Measurements from ENCODE around the gene PPP2R2B. TPM values are rescaled to one million over a fixed set of nuclear protein-coding genes. Genes with fewer than 3 reads are reported as not detected.
A peak's percentile ranks its signal among the peaks of the same experiment; 100 is the strongest.

PPP2R2B gene
- total RNA-seq, 1 experiment from 2014 or later: not detected

DNA sequence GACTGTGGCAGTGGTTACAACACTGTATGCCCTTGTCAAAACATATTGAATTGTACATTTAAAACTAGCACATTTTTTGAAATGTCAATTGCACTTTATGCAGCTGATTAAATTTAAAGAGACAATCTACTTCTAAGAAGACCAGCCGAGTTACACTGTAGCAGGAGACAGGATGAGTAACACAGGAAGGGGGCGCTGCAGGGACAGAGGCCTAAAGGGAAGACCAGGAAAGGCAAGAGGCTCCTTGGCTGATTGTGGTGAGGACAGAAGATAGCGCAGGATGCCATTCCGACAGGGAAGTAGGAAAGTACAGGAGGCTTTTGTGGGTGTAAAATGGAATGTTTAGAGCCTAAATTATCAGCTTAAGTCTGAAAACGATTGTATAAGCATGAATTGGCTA lies 28.2 kb upstream of the PPP2R2B start:
- BruUV-seq (replicated peaks): no TSS peak
- ATAC-seq: peak; percentile 80

DNA sequence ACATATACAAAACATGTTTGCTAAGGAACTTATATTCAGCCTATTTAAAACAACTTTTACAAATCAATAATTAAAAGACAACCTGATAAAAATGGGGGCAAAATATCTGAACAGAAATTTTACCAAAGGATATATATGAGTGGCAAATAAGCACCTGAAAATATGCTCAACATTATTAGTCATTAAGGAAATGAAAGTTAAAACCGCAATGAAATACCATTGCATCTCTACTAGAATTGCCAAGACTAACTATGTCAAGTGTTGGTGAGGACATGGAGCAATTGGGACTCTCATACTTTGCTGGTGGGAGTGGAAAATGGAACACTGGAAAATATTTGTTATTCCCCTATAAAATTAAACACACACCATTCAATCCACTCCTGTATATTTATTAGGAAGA lies 26.3 kb upstream of the PPP2R2B start:
- Histone ChIP-seq H3K79me2 (ENCODE audit: insufficient read depth, low read length) (no peaks in the 10 kb centered on the region), H3K9me2 (ENCODE audit: insufficient read depth) (no peaks in the 10 kb centered on the region), H3K4me2 (ENCODE audit: low read length) (no peak overlapping the region), H2AFZ (ENCODE audit: low read depth, low read length, poor library complexity, severe bottlenecking) (no peak overlapping the region), H3K27ac (ENCODE audit: low read depth, low read length) (no peak overlapping the region), H3K27me3 (ENCODE audit: insufficient read depth, low read length) (no peaks in the 10 kb centered on the region), H3K9me3 (ENCODE audit: control insufficient read depth in 1 of 2, insufficient read depth in 1 of 2, low read depth in 1 of 2, low read length in 2 of 2) (no peaks in the 10 kb centered on the region), H3K36me3 (ENCODE audit: control insufficient read depth in 1 of 2, insufficient read depth in 2 of 2, low read length in 2 of 2) (no peaks in the 10 kb centered on the region), H3K4me3 (replicated peaks in 1 of 2; ENCODE audit: low read depth in 1 of 2, low read length in 2 of 2) (no peak overlapping the region), H3K4me1 (ENCODE audit: control insufficient read depth in 1 of 2, insufficient read depth in 2 of 2, low read length in 2 of 2) (no peaks in the 10 kb centered on the region), H4K20me1 (ENCODE audit: insufficient read depth) (no peaks in the 10 kb centered on the region), H3K9ac (ENCODE audit: low read length) (no peak overlapping the region)
- intact Hi-C loops (cut with micrococcal nuclease): no loop called here
- ChIA-PET RAD21 (ENCODE audit: low non-redundant PET in 1 of 2, low total read pairs in 2 of 2, uncharacterized antibody in 2 of 2, unreplicated experiment in 2 of 2) (no interaction called here), CTCF (no interaction called here), POLR2A (no interaction called here)
- BruUV-seq (replicated peaks): no TSS peak
- ATAC-seq (no peak), DNase-seq (ENCODE audit: low read depth, low spot score) (no peak)
- TF ChIP-seq CBX3 (IDR thresholded peaks at IDR 0.05; ENCODE audit: low read depth) (no peak), CEBPB (IDR thresholded peaks at IDR 0.05; ENCODE audit: low read depth) (no peak), POLR2A (IDR thresholded peaks at IDR 0.05; ENCODE audit: borderline replicate concordance, extremely low read depth, insufficient read depth, insufficient read length) (no peak), RAD21 (IDR thresholded peaks at IDR 0.05; ENCODE audit: low read depth) (no peak), YY1 (IDR thresholded peaks at IDR 0.05; ENCODE audit: extremely low read depth, insufficient replicate concordance, low read depth, low read length) (no peak)
- TF ChIP-seq, protein P1, sequence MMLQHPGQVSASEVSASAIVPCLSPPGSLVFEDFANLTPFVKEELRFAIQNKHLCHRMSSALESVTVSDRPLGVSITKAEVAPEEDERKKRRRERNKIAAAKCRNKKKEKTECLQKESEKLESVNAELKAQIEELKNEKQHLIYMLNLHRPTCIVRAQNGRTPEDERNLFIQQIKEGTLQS (IDR thresholded peaks at IDR 0.05): no peak
- TF ChIP-seq, protein P2, sequence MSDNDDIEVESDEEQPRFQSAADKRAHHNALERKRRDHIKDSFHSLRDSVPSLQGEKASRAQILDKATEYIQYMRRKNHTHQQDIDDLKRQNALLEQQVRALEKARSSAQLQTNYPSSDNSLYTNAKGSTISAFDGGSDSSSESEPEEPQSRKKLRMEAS (IDR thresholded peaks at IDR 0.05): no peak
- TF ChIP-seq, protein P3, sequence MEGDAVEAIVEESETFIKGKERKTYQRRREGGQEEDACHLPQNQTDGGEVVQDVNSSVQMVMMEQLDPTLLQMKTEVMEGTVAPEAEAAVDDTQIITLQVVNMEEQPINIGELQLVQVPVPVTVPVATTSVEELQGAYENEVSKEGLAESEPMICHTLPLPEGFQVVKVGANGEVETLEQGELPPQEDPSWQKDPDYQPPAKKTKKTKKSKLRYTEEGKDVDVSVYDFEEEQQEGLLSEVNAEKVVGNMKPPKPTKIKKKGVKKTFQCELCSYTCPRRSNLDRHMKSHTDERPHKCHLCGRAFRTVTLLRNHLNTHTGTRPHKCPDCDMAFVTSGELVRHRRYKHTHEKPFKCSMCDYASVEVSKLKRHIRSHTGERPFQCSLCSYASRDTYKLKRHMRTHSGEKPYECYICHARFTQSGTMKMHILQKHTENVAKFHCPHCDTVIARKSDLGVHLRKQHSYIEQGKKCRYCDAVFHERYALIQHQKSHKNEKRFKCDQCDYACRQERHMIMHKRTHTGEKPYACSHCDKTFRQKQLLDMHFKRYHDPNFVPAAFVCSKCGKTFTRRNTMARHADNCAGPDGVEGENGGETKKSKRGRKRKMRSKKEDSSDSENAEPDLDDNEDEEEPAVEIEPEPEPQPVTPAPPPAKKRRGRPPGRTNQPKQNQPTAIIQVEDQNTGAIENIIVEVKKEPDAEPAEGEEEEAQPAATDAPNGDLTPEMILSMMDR (IDR thresholded peaks at IDR 0.05 in 2 of 3, conservative IDR thresholded peaks at IDR 0.05 in 1 of 3; ENCODE audit: borderline replicate concordance in 1 of 3, insufficient read depth in 1 of 3, low read depth in 2 of 3, low read length in 2 of 3): no peak

More for the DNA sequence above, 28.2 kb upstream of the PPP2R2B start:
- POLR2A ChIA-PET: no interaction called here
- 0 out of 2 replicates have a peak, but pooled peaks have one; percentile 15 for TF ChIP-seq CBX3 (IDR thresholded peaks at IDR 0.05; ENCODE audit: low read depth)
- TF ChIP-seq, protein P3 (IDR thresholded peaks at IDR 0.05 in 2 of 3, conservative IDR thresholded peaks at IDR 0.05 in 1 of 3; ENCODE audit: borderline replicate concordance in 1 of 3, insufficient read depth in 1 of 3, low read depth in 2 of 3, low read length in 2 of 3): peak; percentile 18 to 62 (median 57); a peak in 5 of 6 replicates
- TF ChIP-seq SIN3A (IDR thresholded peaks at IDR 0.05; ENCODE audit: low read depth): no peak
- TF ChIP-seq, protein P1 (IDR thresholded peaks at IDR 0.05): no peak
- peak; percentile 37; the same call in 1 of the 2 replicates for TF ChIP-seq RAD21 (IDR thresholded peaks at IDR 0.05; ENCODE audit: low read depth)
- TF ChIP-seq ZFX (IDR thresholded peaks at IDR 0.05): no peak
- Histone ChIP-seq H3K9ac (ENCODE audit: low read length) (no peak overlapping the region), H2AFZ (ENCODE audit: low read depth, low read length, poor library complexity, severe bottlenecking) (no peak overlapping the region), H3K27ac (ENCODE audit: low read depth, low read length) (no peak overlapping the region), H4K20me1 (ENCODE audit: insufficient read depth) (no peaks in the 10 kb centered on the region), H3K9me2 (ENCODE audit: insufficient read depth) (no peaks in the 10 kb centered on the region), H3K9me3 (ENCODE audit: control insufficient read depth in 1 of 2, insufficient read depth in 1 of 2, low read depth in 1 of 2, low read length in 2 of 2) (no peaks in the 10 kb centered on the region), H3K4me3 (replicated peaks in 1 of 2; ENCODE audit: low read depth in 1 of 2, low read length in 2 of 2) (no peak overlapping the region), H3K36me3 (ENCODE audit: control insufficient read depth in 1 of 2, insufficient read depth in 2 of 2, low read length in 2 of 2) (no peaks in the 10 kb centered on the region), H3K79me2 (ENCODE audit: insufficient read depth, low read length) (no peaks in the 10 kb centered on the region), H3K4me1 (ENCODE audit: control insufficient read depth in 1 of 2, insufficient read depth in 2 of 2, low read length in 2 of 2) (no peaks in the 10 kb centered on the region), H3K27me3 (ENCODE audit: insufficient read depth, low read length) (no peaks in the 10 kb centered on the region), H3K4me2 (ENCODE audit: low read length) (no peak overlapping the region)
- CTCF ChIA-PET: interaction anchor here (0.6 to 2.3 kb wide), 5 partner anchors 10 to 282 kb away, joined by 3 to 7 read pairs (median 3); no protein-coding TSS in a partner anchor
- DNase-seq (ENCODE audit: low read depth, low spot score): peak; percentile 24
- RAD21 ChIA-PET (ENCODE audit: low non-redundant PET in 1 of 2, low total read pairs in 2 of 2, uncharacterized antibody in 2 of 2, unreplicated experiment in 2 of 2): no interaction called here
- intact Hi-C loops (cut with micrococcal nuclease): no loop called here
